Suppressor macrophage treated with lipopolysaccharide for 1 hour (primary cell): ENCODE measurements around the gene ERC1.

Source experiments
- DNase-seq, 3 donors: peaks; one replicate each; pipeline ENCODE4 v3.0.0-alpha.2; 2020 to 2022

ERC1 gene

GRCh38 chr12:1463073-1463905, 472.3 kb downstream of the ERC1 start:
- DNase-seq, result peak in 1 of 3 donors; percentile 9

GRCh38 chr12:1464925-1465324, 473.9 kb downstream of the ERC1 start:
- no peak for DNase-seq

DNA sequence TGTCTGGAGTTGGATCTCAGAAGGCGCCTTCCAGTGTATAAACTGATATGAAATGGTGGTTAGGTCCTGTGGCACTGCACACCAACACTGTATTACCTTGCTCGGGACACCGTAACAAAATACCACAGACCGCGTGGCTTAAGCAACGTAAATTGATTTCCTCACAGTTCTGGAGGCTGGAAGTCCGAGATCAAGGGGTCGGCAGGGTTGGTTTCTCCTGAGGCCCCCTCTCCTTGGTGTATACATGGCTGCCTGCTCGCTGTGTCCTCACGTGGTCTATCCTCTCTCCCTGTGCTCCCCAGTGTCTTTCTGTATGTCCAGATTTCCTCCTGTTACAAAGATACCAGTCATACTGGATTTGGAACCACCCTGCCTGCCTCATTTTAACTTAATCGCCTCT, 475.0 kb downstream of the ERC1 start:
- DNase-seq, result no peak

DNA sequence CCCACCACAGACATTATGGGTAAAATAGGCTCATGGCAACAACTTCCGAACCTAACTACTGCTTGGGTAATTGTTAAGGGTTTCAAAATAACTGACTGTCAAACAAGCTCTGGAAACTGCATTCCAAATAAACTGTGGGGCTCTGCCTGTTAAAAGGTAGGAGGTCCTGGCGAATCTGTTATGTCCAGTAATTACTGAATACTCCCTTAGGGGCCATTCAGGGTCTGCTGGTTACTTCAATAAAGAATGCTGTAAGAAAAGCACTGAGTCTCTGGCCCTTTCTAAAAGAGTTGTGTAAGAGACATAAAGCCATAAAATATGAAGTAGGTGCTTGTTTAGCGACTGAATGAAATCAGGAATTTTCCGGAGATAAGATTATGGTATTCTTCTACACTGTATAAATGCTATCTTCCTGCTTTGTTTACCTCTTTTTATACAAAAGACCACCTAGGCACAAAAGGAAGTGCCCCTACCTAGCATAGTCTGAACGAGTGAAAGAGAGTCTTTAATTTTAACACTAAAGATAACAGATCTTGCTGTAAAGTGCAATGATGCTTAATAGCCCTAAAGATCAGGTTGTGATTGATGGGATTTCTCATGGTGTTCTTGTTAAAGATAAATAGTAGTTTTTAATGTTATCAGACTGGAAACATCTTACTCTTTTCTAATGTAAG, 475.6 kb downstream of the ERC1 start:
- no peak for DNase-seq

DNA sequence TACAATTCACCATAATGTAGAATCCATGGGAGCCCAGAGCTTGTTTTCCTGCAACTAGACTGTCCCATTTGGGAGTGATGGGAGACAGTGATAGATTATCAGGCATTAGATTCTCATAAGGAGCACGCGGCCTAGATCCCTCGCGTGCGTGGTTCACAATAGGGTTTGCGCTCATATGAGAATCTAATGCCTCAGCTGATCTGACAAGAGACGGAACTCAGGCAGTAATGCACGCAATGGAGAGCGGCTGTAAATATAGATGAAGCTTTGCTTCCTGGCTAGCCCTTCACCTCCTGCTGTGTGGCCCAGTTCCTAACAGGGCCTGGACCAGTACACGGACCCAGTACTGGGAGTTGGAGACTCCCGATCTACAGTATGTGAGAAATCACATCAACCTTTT, 476.7 kb downstream of the ERC1 start:
- no peak for DNase-seq

DNA sequence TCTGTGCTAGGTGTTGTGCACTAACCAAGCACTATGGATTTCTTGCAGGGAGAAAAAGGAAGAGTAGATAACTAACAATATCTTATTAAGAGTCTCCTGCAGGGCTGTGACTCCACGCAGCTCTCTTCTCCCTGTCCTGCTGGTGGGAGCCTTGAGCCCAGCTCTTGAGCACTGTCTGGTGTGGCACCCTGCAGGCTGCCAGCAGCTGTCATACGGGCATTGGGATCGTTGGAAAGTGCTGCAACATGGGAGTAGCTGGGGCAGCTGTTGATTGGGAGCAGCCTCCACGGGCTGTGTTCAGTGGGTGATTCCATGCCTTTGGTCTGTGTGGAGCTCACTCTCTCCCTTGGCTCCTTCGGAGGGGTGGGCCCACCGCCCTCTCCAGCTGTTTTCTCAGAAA, 478.0 kb downstream of the ERC1 start:
- DNase-seq, result no peak

GRCh38 chr12:1470051-1470450, 479.0 kb downstream of the ERC1 start:
- DNase-seq, result no peak

DNA sequence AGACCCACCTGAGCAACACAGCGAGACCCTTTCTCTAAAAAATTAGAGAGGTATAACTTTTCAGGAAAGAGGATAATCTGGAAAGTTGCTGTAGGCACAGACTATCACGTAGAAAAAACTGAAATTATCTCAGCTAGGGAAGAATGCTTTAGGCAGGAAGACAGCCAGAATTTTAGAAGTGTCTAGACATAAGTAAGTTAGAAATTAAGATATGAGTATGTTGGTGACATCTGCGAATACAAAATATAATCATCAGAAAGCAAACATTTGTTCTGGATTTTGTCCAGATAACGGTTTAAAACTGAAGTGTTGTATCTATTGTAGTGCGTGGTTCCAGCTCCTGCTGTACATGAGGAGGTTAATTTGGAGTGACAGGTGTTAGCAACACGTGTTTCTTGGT, 480.2 kb downstream of the ERC1 start:
- no peak for DNase-seq

DNA sequence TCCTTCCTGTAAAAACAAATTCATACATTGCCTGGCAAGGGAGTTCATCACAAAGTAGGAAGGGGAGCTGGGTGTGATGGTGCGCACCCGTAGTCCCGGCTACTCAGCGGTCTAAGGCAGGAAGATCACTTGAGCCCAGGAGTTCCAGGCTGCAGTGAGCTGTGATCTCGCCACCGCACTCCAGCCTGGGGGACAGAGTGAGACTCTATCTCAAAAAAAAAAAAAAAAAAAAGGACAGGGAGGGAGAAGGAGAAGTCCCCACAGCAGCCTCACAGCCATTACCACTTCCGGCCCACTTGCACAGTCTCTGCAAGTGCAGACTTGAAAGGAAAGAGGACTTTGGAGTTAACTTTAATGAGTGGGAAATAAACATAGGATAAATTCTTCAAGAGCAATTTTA, 482.4 kb downstream of the ERC1 start:
- DNase-seq, result peak; percentile 52 to 55 (median 53)

DNA sequence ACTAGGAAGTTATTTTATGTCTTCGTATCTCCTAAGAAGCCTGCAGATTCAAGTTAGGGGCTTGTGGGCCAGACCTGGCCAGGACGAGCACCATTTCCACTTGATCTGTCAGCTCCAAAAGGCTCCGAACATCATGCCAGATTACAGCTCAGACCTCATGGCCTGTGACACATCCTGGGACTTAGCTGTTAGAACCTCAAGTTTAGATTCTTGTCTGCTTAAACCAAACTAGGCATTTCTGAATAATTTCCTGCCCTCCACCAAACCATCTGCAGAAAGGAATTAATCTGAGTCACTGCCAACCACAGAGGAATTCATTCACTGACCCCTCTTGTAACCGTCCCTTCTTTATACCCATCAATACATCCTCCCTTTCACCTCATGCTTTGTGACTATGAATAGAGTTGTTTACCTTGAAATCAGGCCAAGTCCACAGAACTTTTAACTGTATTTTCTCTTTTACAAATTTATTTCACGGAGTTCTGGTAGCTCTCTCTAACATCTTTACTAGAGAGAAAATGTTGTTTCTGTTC, 483.1 kb downstream of the ERC1 start:
- peak; percentile 42 to 70 (median 62) for DNase-seq

DNA sequence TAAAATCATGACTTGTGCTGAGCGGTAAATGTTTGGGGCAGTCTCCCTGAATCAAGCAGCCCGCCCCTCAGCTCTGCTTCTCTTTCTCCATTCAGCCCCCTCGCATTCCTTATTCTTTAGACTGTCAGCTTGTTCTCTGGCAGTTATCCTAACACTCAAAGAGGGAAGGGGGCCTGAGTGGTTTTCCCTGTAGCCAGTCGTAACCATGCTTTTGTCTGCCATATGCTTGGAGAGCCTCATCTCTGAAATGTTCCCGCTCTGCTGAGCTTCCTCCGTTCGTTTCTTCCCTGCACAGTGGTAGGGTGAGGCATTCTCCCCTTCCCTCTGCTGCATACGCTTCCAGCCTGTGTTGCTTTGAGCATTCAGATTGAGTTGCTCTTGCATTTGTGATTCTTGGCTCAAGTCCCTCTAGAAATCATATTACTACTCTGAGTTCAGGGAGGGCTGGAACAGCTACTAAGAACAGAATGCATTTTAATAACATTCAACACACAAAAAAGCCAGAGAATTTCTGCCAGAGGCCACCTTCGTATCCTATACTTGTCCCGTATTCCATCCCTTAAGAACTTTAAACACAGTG, 483.6 kb downstream of the ERC1 start:
- no peak for DNase-seq

- DNase-seq, result no peak
Observed at GRCh38 chr12:1479645-1480044, 488.6 kb downstream of the ERC1 start.

DNA sequence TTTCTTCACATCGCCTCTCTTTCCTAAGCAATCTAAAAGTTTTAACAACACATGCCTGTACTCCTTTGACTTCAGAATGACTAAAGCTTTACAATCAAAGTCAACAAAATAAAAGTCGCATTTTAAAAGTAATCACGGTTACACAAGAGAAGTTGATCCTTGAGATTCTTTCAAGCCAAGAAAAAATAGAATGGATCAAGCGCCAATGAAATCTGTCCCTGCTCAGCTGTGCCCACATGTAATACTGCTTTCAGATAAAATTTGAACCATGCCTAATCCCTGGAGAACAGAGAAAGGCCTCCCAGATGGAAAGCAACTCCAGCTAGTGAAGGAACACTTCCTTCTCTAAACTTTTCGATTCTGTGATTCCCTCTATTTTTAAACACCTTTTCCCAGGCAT, 490.3 kb downstream of the ERC1 start:
- no peak for DNase-seq

GRCh38 chr12:1481906-1482305, 490.9 kb downstream of the ERC1 start:
- no peak for DNase-seq

- peak; percentile 39 to 49 (median 48) for DNase-seq
Observed at GRCh38 chr12:1488908-1489381, 497.9 kb downstream of the ERC1 start.

GRCh38 chr12:1491983-1492697, 501.1 kb downstream of the ERC1 start:
- no peak for DNase-seq

DNA sequence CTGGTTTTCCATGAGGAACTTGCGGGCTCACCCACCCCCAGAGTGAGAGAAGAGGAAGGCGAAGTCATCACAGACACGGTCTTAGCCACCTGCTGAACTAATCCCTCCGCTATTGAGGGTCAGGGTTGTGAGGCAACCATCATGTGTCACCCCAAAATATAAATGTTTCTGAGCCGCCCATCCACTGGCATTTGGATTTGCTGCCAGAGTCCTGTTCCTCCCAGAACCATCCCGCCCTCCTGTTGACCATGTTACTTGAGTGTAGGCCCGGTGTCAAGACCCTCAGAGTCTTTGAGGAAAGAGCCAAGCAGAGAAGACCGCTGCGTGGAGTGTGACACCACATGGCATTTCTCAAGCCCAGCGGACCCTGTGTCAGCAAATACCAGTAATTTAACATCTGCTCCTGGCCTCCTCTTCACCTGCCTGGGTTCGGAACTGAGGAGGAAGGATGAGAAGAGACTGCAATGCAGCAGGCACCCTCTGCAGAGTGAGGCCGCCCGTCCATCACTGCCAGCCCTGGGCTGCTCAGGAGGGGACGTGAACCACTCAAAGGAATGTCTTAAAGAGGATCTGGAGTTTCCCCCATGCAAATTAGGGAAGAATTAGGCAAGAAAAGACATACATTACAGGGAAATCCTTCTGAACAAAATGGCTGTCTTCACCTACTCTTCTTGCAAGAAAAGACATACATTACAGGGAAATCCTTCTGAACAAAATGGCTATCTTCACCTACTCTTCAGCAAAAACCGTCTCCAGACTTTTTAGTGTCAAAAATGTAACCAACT, 502.9 kb downstream of the ERC1 start:
- DNase-seq, result peak; percentile 50 to 60 (median 53)

- no peak for DNase-seq
Observed at GRCh38 chr12:1494856-1495255, 503.8 kb downstream of the ERC1 start.

DNA sequence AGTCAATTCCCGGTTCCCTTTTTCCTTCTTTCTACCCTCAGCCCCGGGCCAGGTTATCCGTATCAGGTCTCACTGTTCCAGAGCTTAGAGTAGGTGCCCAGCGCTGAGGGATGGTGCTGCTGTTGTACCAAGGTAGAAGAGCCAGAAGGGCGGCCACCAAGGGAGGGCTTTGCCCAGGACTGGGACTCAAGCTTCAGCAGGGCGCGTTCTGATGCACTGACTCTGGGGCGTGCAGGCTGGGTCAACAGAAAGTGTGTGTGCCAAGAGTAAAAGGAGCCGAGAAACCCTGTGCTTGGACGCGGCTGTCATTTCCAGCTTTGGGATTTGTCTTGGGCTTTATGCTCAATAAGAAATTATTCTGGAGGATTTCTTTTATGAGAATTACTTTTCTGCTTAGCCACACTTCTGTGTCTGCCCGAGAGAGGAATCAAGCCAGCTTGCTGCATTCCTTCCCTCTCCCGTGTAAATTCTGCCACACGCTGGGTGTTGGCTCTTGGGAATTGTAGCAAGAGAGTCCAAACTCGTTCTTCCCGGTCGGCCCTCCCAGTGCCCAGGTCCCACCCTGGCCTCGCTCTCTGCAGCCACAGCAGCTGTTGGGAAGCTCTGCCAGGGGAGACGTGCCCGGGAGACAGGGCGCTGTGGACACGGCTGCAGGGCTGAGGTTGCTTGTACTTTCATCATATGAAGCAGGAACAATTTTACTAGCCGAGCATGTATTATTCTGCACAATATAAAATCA, 505.3 kb downstream of the ERC1 start:
- DNase-seq, result no peak

GRCh38 chr12:1497161-1497560, 506.1 kb downstream of the ERC1 start:
- DNase-seq, result no peak

- DNase-seq, result no peak
Observed at GRCh38 chr12:1498199-1498740, 507.2 kb downstream of the ERC1 start.
